ENCODE measurements around the gene POLR1F.
"Not testable (repeated sequence)": the region's sequence is repeated elsewhere in the genome, so short reads cannot be mapped to it uniquely, and the experiment has no call there.

POLR1F gene

GRCh38 chr7:19698331-19698730 lies 10.5 kb downstream of the POLR1F start:
- Mint-ChIP-seq H3K36me3 (ENCODE audit: low read depth) (peaks cover 18% of the 10 kb centered on the region), H3K4me3 (no peak overlapping the region), H3K27me3 (ENCODE audit: low read depth) (no peaks in the 10 kb centered on the region), H3K27ac (no peak overlapping the region), H3K4me1 (ENCODE audit: low read depth) (no peaks in the 10 kb centered on the region), H3K9me3 (no peaks in the 10 kb centered on the region)

DNA sequence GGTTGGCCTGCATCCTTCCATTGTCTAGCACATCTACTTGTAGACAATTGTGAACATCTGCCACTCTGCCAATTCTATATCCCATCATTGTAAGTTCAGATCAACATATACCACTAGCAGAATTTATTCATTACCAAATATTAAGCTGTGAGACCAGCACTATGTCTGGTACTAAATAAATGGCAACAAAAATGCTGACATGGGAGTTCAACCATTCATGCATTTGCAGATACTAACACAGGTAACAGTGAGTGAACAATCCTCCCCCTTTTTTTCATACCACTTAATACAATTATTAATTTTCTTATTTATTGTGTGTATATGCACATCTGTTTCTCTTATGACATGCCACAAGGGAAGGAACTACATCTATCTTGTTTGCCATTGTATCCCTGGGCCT lies 11.9 kb downstream of the POLR1F start:
- Mint-ChIP-seq H3K27me3 (ENCODE audit: low read depth) (no peaks in the 10 kb centered on the region), H3K9me3 (no peaks in the 10 kb centered on the region), H3K4me3 (no peak overlapping the region), H3K4me1 (ENCODE audit: low read depth) (no peaks in the 10 kb centered on the region), H3K27ac (no peak overlapping the region), H3K36me3 (ENCODE audit: low read depth) (peaks cover 11% of the 10 kb centered on the region)

- Mint-ChIP-seq H3K27me3 (ENCODE audit: low read depth) (no peaks in the 10 kb centered on the region), H3K9me3 (no peaks in the 10 kb centered on the region), H3K4me1 (ENCODE audit: low read depth) (no peaks in the 10 kb centered on the region), H3K36me3 (ENCODE audit: low read depth) (peaks cover under 1% of the 10 kb centered on the region), H3K27ac (no peak overlapping the region), H3K4me3 (no peak overlapping the region)
These were observed 16.6 kb downstream of the POLR1F start for GRCh38 chr7:19692111-19692828.

GRCh38 chr7:19690736-19691135 lies 18.1 kb downstream of the POLR1F start:
- H3K27me3 Mint-ChIP-seq (ENCODE audit: low read depth): no peaks in the 10 kb centered on the region
- H3K9me3 Mint-ChIP-seq: no peaks in the 10 kb centered on the region
- H3K4me1 Mint-ChIP-seq (ENCODE audit: low read depth): no peaks in the 10 kb centered on the region
- no peaks in the 10 kb centered on the region for H3K36me3 Mint-ChIP-seq (ENCODE audit: low read depth)
- no peak overlapping the region for H3K4me3 Mint-ChIP-seq
- no peak overlapping the region for H3K27ac Mint-ChIP-seq

DNA sequence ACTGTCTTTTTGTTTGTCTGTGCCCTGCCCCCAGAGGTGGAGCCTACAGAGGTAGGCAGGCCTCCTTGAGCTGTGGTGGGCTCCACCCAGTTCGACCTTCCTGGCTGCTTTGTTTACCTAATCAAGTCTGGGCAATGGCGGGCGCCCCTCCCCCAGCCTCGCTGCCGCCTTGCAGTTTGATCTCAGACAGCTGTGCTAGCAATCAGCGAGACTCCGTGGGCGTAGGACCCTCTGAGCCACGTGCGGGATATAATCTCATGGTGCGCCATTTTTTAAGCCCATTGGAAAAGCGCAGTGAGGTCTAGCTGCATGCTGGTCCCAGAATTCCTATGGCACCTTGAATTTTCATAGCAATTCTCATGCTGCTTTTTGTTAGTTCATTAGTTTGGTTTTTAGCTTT lies 19.7 kb downstream of the POLR1F start:
- not testable (repeated sequence) for H3K4me1 Mint-ChIP-seq (ENCODE audit: low read depth); H3K9me3 Mint-ChIP-seq; H3K27ac Mint-ChIP-seq; H3K4me3 Mint-ChIP-seq; H3K27me3 Mint-ChIP-seq (ENCODE audit: low read depth); H3K36me3 Mint-ChIP-seq (ENCODE audit: low read depth)

DNA sequence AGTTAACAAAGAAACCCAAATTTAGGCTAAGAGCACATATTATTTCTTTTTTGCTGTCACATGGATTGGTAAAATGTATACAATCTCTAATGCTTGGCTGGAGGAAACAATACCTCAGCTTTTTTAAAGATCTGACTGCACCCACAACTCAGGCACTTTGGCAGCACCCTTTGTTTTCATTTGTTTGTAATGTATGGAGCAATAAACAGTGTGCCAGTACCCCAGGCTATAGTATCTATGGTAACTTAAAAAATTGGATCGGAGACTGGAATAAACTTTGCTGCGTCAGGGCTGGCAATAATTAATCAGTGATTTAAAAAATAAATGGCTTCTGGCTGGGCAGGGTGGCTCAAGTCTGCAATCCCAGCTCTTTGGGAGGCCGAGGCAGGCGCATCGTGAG lies 27.2 kb downstream of the POLR1F start:
- Mint-ChIP-seq H3K4me1 (ENCODE audit: low read depth) (peaks cover 5% of the 10 kb centered on the region), H3K27ac (no peak overlapping the region), H3K27me3 (ENCODE audit: low read depth) (no peaks in the 10 kb centered on the region), H3K4me3 (no peak overlapping the region), H3K36me3 (ENCODE audit: low read depth) (no peaks in the 10 kb centered on the region), H3K9me3 (no peaks in the 10 kb centered on the region)

- Mint-ChIP-seq H3K27me3 (ENCODE audit: low read depth) (no peaks in the 10 kb centered on the region), H3K4me3 (no peak overlapping the region), H3K27ac (no peak overlapping the region), H3K4me1 (ENCODE audit: low read depth) (peaks cover 5% of the 10 kb centered on the region), H3K9me3 (no peaks in the 10 kb centered on the region), H3K36me3 (ENCODE audit: low read depth) (no peaks in the 10 kb centered on the region)
These were observed 31.7 kb downstream of the POLR1F start for GRCh38 chr7:19677180-19677579.

- Mint-ChIP-seq H3K4me1 (ENCODE audit: low read depth) (peaks cover 5% of the 10 kb centered on the region), H3K9me3 (no peaks in the 10 kb centered on the region), H3K4me3 (no peak overlapping the region), H3K36me3 (ENCODE audit: low read depth) (no peaks in the 10 kb centered on the region), H3K27me3 (ENCODE audit: low read depth) (no peaks in the 10 kb centered on the region), H3K27ac (no peak overlapping the region)
These were observed 33.0 kb downstream of the POLR1F start for GRCh38 chr7:19675816-19676215.

DNA sequence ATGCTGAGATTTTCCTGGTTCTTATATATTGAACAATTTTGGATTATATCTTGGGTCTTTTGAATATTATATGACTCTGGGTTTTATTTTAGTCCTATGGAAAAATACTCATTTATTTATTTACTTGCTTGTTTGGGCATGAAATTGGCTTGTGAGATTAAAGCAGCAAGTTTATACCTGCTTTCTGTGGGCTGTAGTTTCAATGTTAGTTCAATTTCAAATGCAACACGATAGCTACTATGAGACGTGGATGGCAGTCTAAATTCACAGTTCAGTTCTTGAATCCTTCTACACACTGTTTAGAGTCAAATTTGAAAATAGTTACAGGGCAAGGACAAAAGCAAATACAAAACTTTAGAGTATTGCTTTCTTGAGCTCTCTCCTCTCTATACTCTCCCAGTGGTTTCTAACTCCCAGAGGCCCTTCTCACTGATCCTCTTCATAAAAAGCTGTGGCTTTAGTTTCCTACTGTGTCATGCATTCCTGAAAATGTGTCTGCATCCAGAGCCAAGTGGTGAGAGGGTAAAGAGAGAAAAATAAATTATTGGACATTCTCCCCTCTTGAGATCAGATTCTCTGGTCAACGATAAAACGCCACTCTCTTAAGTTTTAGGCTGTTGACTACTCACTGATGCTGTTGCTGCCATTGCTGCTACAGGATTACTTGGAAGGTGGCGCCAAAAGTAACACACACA lies 34.4 kb downstream of the POLR1F start:
- Mint-ChIP-seq H3K4me1 (ENCODE audit: low read depth) (peaks cover 5% of the 10 kb centered on the region), H3K27ac (no peak overlapping the region), H3K4me3 (no peak overlapping the region), H3K27me3 (ENCODE audit: low read depth) (no peaks in the 10 kb centered on the region), H3K9me3 (no peaks in the 10 kb centered on the region), H3K36me3 (ENCODE audit: low read depth) (no peaks in the 10 kb centered on the region)

GRCh38 chr7:19670806-19671205 lies 38.0 kb downstream of the POLR1F start:
- H3K36me3 Mint-ChIP-seq (ENCODE audit: low read depth): no peaks in the 10 kb centered on the region
- no peaks in the 10 kb centered on the region for H3K9me3 Mint-ChIP-seq
- no peaks in the 10 kb centered on the region for H3K4me1 Mint-ChIP-seq (ENCODE audit: low read depth)
- no peak overlapping the region for H3K4me3 Mint-ChIP-seq
- peaks cover 3% of the 10 kb centered on the region for H3K27me3 Mint-ChIP-seq (ENCODE audit: low read depth)
- H3K27ac Mint-ChIP-seq: no peak overlapping the region

DNA sequence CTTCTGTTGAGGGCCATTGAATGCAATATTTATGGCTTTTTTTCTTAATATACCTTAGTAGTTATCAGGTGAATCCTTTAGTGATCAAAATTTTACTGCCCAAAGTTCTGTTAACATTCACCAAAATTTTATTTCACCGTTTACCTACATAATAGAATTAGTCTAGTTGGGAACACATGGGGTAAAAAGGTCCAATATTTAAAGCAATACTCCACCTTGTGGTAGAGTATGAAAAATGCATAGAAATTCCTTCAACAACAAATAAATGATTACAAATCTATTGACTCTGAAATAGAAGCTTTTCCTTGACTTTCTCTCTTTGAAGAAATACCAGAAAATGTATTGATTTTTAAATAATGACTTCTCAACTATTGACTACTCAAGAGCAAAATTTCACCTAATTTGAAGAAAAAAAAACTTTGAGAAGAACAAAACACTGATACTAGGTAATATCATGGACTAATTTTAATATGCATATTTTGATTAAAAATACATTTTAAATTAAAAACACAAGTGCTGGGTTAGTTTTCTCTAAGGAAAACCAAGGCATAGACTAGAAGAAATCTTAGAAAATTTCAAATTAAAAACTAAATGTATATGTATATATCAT lies 43.3 kb downstream of the POLR1F start:
- Mint-ChIP-seq H3K4me3 (no peak overlapping the region), H3K36me3 (ENCODE audit: low read depth) (no peaks in the 10 kb centered on the region), H3K27ac (no peak overlapping the region), H3K4me1 (ENCODE audit: low read depth) (peaks cover 10% of the 10 kb centered on the region), H3K27me3 (ENCODE audit: low read depth) (peaks cover 7% of the 10 kb centered on the region), H3K9me3 (no peaks in the 10 kb centered on the region)

- Mint-ChIP-seq H3K4me3 (no peak overlapping the region), H3K27me3 (ENCODE audit: low read depth) (peaks cover 7% of the 10 kb centered on the region), H3K9me3 (no peaks in the 10 kb centered on the region), H3K36me3 (ENCODE audit: low read depth) (no peaks in the 10 kb centered on the region), H3K4me1 (ENCODE audit: low read depth) (peaks cover 10% of the 10 kb centered on the region), H3K27ac (no peak overlapping the region)
These were observed 44.9 kb downstream of the POLR1F start for GRCh38 chr7:19663816-19664462.

DNA sequence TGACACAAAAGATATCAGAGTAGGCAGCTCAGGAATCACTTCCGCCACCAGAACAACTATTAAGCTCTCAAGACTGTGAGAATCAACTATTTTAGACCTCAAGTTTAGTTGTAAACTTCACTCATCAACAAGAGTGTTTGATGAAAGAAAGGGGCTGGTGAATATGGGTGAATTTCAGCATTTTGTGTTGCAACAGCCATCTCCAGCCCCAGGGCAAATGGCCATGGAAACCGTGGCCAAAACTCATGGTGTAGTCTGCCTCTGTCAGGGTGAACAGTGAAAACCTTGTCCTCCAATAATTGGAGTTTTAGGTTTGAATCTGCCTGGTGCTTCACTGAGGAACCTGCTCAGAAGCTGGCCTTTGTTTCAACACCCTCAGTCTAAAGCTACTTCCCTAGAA lies 60.0 kb downstream of the POLR1F start:
- Mint-ChIP-seq H3K27ac (no peak overlapping the region), H3K4me1 (ENCODE audit: low read depth) (no peaks in the 10 kb centered on the region), H3K4me3 (no peak overlapping the region), H3K36me3 (ENCODE audit: low read depth) (no peaks in the 10 kb centered on the region), H3K27me3 (ENCODE audit: low read depth) (no peaks in the 10 kb centered on the region), H3K9me3 (peaks cover 20% of the 10 kb centered on the region)

Data from T-helper 1 cell treated with Interleukin-12 subunit alpha and Interleukin-12 subunit beta and Interleukin-4 antibody, amounts not matched to agents 30 μg/mL and 1 μg/mL, for 36 hours (primary cell).